Stimulated activated CD4-positive, alpha-beta T cell treated with anti-CD3 and anti-CD28 coated beads, TNF-alpha, amount 100 ng/mL, for 4 hours (primary cell): Measurements from ENCODE around the gene ATF7.

Experiments used
- DNase-seq, 3 experiments: peaks; one replicate each; pipeline ENCODE4 v3.0.0-alpha.2; 2020; ENCODE audit warnings: low read depth in 3 of 3

The ATF7 gene

DNA sequence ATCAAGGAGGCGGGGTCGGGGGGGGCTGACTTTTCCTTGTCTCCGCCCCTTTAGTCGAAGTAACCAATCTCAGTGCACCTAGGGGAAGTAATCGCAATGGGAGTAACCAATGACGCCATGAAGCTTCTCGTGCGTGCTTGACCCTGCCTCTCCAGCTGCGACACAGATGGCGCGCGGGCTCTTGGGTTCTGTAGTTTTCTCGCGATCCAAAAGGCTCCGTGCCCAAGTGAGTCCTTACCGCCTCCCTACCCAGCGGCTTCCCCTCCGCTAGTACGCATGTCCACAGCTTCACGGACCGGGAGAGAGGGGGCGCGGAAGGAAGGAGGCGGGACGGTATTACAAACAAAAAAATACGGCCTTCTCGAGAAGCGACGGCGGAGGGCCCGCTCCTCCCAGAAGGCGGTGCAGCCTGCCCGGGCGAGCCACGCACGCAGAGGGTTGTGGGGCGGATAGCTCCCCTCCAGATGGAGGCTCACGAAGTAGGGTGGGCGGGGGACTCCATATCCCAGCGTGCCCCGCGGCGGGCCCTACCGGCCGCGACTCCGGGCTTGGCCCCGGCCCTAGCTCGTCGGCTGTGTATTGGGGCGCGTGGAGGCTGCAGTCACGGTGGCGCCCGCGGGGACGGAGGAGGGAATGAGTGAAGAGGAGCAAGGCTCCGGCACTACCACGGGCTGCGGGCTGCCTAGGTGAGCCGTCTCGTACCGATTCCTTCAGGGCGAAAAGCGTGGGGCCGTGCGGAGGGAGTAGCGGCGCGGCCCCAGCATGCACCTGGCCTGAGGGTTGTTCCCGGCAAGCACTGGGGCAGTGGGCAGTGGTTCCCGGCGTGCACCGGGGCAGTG lies 125.2 kb downstream of the ATF7 start, which contains the start of gene TARBP2:
Gene TARBP2, plus strand, starts transcription at position 508 of the 839 bp plus-strand sequence. Its CDS starts 126 bp downstream, at position 634.
- DNase-seq, result peak; percentile 91 to 95 (median 92)

DNA sequence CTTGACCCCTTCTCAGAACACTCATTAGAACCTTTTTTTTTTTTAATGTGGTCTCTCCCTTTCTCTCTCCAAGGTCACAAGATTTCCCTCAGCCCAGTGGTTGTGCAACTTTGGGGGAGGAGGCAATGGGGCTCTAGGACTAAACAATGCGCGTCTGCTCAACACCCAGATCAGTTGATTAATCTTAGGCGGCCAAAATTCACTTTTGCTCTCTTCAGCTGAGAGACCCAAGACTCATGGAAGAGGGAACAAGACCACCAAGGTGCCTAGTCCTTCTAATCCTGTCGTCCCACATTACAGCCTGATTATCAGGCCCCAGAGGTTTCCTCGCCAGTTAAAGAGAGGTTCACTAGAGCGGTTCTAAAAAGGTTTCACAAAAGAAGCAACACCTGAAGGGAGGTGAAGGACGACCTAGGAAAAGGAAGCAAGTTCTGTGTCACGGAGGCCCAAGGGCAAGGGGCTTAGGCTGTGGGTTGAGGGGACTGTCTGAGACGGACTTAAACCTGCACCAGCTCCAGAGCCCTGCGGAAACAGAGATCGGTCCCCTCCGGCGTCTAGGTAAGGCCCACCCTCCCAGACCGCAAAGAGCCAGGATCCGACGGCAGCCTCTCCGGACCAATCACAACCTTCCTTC lies 125.9 kb downstream of the ATF7 start:
- no peak for DNase-seq

DNA sequence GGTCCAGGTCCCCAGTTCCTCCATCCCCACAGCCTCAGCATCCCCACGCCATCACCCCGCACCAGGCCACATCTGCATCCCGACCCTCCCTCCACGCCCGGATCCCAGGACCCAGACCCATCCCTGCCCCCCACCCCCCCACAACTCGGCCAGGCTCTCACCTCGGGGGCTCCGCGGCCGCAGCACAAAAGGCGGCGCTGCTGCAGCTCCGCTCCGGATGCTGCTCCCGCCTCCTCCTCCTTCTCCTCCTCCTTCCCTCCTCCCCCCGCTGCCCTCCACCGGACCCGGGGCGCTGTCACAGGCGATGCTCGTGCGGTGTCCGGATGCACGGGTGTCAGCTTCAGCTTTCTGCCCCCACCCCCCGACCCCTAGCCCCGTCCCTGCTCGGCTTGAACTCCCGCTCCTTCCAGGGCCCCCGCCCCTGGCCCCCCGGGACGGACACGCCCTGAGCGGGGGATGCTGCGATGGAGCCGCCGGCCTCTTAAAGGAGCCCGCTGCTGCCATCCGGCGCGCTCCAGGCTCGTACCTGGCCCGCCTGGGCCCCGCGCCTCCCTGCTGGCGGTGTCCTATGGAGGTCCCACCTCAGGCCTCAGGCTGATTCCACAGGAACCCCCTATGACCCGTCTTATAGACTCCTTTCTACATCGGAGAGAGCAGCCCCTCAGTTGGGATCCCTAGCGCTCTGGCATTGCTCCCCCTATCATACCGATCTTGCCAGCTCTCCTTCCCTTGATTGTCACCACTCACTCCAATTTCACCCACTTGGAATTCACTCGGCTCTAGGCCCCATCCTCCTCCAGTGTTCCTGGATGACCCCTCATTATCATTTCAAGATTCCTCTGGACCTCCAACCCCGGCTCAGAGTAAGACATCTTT lies 126.7 kb downstream of the ATF7 start, which contains the start of gene MAP3K12:
Gene MAP3K12, minus strand, starts transcription at position 193 of the 876 bp plus-strand sequence. CDS start 12,067 bp downstream, outside the sequence.
- DNase-seq, result peak; percentile 25 to 40 (median 34)

DNA sequence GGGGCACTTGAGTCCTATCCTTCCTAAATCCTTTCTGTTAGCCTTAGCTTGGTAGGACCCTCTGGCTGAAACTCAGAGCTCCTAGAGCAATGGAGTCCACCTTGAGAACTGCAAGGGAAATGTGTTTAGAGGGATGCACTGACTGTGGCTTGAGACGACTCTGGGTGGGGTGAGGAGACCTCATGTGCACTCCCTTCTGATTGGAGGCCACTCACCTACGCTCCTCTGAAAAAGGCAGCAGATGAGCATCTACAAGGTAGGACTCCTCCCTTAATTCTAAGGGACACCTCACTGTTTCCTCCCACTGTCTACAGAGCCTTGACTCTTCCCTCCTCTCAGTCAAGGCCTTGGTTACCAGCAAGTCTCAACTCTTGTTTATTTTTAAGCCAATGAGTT lies 127.9 kb downstream of the ATF7 start:
- no peak for DNase-seq

DNA sequence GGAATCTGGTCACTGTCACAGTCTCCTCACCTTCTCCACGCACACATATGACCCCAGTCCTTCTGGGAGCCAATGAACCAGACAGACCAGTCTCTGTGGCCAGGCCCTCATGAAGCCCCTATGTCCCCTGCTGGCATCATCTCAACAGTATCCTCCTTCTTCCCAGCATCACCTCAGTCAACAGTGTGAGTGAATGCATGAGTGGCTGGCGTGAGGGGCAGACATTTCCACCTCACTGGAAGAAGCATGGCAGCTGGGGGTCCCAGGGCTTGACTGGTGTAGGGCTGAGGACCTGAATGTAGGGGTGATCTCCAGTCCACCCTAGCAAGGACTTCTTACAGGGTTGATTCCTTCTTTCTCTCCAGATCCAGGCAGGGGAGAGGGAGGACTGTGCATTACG lies 128.7 kb downstream of the ATF7 start:
- DNase-seq, result no peak

DNA sequence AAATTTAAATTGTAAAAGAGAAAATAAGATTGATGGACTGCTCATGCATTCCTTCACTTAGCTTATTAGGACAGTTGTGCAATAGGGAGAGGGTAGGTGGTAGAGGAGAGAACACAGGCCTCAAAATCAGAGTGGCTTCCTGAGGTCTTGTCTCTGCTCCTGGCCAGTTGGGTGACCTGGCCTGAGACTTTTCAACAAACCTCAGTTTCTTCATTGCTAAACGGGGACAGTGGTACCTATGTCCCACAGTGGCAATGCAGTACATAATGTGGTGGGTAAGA lies 129.5 kb downstream of the ATF7 start:
- DNase-seq, result no peak

DNA sequence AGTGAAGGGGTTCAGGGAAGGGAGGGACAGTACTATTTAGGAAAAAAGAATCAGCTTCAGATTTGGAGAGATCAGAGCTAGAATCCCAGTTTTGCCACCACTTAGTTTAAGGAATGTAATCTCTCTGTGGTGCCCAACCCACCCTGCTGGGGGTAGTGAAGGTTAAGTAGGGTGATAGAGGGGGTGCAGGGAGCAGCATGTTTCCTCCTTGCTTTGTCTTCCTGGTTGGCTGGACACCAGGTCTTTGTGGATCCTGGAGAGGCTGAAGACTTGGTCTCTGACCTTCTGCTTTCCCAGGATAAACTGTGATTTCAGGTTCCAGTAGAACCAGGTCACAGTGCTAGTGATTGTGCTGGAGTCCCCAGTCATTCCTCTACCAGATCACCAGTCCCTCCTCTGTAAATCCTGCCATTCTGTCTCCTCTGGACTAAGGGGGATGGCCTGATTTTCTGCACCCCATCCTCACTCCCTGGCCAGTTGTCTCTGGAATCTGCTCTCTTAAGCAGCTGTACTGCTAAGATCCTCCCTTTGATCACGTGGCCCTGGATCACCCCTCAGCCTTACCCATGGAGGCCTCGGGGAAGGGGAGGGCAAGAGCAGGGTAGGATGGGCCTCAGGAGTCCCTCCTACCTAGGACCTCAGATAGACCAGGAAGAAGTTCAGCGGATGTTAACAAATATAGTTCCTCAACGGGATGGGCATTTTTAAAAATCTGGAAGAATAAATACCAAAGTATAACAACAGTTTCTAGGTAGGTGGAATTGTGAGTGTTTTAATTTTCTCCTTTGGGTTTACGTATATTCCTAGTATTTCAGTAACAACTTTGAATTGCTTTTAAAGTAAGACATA lies 130.1 kb downstream of the ATF7 start:
- DNase-seq, result no peak

DNA sequence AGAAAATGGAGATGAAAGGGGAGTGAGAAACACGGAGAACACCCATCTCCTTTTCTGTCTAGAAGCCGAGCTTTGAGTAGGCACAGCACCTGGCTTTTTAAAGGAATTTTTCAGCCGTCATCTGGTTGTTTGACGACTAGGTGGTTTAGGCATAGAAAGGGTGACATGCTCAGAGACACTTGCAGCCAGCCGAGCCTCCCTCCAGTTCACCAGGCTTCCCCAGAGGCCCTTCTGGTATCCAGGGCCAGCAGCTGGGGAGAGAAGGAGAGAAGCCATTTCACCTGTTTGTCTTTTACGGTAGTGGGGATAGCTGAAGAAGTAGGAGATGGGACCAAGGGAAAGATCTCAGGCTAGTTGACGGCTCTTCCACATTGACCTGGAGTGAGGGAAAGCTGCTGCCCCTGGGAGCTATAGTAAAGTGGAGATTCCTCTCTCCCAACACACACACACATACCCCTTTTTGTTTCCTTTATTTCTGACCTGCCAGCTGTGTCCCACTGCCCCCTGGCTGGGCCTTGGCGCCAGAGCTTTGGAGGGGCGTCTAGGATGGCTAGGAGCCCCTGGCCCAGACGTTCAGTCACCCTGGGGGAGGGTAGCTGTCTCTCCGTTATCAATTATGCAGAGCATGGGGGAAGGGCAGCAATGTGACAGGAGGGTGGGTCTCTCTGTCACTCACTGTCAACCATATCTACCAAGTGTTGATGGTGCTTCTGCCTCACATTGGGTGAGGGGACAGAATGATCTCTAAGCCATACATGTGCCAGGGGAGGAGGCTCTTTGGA lies 132.4 kb downstream of the ATF7 start:
- no peak for DNase-seq

DNA sequence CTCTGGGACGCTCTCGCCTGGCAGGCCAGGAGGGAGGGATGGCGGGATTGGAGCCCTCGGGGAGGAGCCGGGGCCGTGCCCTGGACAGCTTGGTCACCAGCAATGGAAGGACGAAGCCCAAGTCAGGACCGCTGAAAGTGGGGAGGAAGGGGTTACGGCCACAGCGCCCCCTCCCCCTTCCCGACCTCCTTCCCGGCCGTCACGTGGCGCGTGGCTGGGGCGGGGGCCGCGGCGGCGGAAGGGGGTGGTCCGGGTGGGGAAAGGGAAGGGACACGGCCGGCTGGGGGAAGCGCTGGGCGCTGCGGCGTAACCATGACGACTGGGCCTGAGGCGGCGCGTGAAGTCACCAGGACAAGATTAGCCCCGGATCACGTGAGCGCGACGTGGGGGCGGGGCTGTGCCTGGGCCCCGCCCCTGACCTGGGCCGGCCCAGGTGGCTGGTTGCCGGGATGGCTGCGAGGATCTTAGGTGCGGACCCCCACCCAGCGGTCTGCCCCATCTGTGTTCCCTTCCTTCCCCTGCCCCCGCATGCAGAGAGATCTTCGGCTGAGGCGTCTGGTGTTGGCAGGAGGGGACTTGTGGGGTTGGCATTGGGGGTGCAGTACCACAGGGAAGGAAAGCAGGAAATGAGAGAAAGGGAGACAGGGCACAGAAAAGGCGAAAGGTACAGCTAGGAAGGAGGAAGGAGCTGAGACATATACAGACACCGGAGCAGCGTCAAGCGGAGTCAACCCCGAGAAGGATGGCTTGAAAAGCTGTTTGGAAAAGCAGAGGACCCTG lies 133.2 kb downstream of the ATF7 start:
- DNase-seq, result peak; percentile 73 to 81 (median 74)

DNA sequence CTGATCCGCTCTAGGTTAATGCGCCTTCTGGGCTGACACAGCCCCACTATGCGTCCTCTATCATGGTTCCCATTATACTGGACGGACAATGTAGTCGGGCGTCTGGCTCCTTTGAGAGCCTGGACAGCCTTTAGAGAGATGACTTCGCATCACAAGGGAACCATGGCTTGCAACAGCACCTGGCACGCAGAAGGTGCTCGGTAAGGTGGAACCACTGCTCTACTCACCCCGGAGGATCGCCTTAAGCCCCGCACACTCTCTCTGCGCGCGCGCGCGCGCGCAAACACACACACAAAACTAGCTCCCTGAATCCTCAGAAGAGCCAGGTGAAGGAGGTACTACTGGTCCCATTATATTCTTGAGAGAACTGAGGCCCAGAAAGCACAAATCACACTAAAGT lies 134.0 kb downstream of the ATF7 start:
- no peak for DNase-seq

DNA sequence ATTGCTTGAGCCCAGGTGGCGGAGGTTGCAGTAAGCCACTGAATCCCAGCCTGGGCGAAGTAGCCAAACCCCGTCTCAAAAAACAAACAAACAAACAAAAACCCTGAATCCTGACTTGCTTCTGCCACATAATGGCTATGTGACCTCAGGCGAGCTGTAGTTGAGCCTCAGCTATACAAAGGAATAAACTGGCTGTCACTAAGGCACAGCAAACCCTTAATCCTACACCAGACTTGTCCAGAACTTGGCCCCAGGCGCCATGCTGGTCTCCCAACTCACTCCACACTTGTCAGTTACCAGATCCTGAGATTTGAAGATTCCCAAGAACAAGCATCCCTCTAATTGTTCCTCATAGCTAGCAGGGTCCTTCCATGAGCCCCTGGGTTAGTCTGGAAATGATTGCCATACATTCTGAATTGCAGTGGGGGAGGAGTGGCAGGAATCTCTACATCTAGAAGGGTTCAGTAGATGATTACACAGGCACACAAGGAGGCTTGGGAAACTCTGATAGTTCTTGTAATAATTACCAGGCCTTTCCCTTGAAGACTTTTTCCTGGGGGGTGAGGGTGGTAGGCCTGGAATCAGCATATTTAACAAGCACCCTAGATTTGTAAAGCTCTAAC lies 136.8 kb downstream of the ATF7 start:
- DNase-seq, result no peak

DNA sequence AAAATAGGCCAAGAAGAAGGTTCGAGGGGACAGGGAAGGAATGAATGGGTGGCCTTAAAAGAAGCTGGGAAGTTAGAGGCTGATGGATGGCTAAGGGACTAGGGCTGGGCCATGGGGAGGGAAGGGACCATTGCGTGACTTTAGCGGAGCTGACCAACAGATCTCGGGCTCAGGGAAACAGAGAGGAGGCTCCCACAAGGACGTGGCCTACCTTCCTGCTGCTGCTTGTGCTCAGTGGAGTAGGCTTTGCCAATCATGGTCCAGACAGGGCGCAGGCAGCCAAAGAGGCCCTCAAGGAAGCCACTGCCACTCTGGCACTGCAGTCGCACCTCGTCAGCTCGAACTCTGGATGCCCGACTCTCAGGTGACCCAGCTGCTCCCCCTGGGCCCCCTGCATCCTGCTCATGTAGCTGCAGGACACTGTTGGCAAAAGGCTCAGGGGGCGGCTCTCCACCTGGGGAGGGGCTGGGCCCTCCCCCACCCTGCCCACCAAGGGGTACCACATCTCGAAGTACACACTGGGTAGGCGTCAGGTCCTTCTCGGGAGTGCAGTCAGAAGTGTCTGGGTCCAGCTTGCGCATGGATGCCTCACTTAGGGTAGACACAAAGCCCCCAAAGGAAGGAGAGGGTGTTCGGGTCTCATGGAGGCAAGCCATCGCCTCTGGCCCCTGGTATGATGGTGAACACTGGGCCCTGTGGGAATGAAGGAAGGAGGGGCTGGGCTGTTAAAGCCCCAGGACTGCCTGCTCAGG lies 139.3 kb downstream of the ATF7 start:
- DNase-seq, result no peak

DNA sequence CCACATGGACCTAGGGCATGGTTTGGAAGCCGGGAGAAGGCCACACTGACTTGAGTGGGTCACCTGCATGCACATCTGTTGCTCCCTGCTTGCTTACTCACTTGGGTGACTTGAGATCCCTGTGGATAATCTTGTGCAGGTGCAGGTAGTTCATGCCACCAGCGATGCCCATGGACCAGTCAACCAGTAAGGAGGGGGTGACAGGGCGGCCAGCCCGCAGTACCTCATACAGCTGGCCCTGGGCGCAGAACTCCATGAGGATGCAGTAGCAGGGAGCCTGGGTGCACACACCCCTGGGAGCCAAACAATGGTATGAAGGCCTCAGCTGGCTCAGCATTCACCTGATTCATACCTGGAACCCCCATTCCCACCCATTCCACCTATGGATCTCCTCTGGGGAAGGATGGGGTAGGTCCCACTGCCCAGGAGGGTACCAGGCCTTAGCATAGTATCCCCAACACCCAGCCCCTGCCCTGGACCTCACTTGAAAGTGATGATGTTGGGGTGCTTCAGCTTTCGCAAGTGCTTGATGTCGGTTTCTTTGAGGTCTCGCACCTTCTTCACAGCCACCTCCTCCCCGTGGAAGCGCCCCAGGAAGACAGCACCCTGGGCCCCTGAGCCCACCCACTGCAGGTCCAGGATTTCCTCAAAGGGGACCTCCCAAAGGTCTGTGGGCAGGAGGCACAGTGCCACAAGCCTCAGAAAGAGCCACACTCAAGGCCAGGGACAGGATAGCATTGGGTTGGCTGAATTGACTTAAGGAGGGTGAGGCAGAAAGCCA lies 140.0 kb downstream of the ATF7 start:
- DNase-seq, result no peak

DNA sequence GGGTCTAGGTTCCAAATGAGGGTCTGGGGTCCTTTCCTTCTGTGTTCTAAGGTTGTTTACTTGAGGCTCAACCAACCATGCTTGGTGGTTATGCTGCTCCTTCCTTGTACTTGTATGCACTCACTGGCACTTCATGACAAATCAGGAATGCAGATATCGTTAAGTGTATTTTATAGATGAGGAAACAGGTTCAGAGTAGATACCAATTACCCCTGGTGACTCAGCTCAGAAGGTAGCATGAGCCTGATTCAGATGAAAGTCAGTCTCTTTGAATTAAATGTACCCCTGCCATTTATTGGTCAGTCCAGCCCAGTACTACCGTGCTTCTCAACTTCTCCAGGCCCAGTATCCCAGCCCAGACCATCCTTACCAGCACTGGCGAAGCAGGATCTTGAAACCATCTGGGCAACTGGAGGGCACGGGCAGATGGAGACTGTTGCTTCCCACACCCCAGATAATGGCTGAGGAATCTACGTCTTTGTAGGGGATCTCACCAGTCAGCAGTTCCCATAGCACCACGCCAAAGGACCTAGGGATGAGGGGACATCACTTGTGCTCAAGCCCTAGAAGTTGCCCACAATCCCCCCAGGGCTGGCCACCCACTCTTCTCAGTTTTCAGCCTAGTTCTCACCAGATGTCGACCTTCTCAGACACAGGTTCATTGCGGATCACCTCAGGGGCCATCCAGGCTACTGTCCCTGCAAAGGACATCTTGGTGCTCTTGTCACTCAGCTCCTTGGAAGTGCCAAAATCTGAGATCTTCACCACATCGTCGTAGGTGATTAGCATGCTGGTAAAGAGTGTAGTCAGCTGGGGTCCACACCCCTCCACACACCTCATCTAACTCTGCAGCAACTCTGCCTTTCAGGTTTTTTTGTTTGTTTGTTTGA lies 141.3 kb downstream of the ATF7 start:
- DNase-seq, result no peak

DNA sequence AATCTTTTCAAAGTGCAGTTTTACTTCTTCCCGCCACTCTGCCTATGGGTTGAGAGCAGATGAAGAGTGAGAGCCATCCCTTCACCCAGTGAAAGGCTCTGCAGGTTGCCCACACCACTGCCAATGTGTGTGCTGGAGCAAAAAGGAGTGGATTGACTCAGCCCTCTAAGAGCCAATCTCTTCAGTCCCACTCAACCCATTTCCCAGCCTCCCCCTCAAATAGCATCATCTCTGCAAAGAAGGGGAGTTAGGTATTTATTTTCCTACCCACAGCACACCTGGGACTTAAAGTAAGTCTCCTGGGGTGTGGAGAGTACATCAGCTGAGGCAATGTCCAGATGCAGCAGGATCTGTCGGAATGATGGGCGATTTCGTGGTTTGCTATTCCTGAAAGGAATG lies 142.2 kb downstream of the ATF7 start:
- DNase-seq, result no peak

DNA sequence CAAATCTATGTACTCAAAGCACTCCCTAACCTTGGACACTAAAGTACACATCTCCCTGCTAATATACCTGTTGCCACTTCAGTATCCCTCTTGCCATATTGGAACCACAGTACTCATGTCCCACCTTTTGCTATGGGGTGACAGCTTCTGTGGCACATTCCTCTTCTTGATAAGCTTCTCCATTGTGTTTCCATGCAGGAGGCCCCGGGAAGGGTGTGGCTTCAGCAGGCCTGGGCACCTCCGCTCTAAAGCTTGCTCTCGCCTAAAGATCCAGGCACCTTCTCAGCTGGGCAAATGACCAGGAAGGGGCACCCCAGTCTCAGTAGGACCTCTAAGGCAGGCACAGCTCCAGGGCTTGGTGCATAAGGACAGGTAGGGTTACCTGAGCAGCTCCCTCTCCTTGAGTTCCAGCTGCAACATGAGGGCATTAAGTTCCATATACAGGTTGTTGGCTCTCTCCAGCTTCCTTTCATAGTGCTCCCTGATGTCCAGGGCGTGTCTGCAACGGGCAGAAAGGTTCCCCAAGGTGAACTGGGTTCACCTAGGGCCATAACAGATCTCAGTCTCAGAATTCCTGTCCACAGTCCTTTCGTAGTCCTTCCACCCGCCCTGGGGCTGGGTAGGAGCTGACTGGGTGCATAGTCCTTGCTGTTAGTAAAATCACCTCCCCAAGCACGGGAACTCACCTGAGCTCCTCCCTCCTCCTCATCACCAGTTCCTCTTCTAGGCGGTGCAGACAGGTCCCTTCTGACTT lies 142.8 kb downstream of the ATF7 start:
- no peak for DNase-seq
